GM19438 (cell line): ENCODE results near the gene CAMK2G.
"Not testable (repeated sequence)": the region's sequence is repeated elsewhere in the genome, so short reads cannot be mapped to it uniquely, and the experiment has no call there.

ENCODE experiments used
- ATAC-seq: cut with Tn5 transposase; IDR thresholded peaks from one replicate; pipeline ENCODE4 v1.9.1; 2021; ENCODE audit warnings: low read depth; ENCODE audit not compliant: unreplicated experiment

CAMK2G gene

GRCh38 chr10:73905256-73906020, 31.1 kb upstream of the CAMK2G start:
- ATAC-seq = no peak

GRCh38 chr10:73902351-73902750, 28.0 kb upstream of the CAMK2G start:
- ATAC-seq = no peak

GRCh38 chr10:73901261-73901660, 26.9 kb upstream of the CAMK2G start:
- no peak for ATAC-seq

- ATAC-seq = no peak
Measured at GRCh38 chr10:73900064-73900463, 25.7 kb upstream of the CAMK2G start.

GRCh38 chr10:73899423-73899822, 25.1 kb upstream of the CAMK2G start:
- ATAC-seq = no peak

- ATAC-seq = no peak
Measured at GRCh38 chr10:73898730-73899410, 24.5 kb upstream of the CAMK2G start.

- no peak for ATAC-seq
Measured at GRCh38 chr10:73897693-73898092, 23.3 kb upstream of the CAMK2G start.

- ATAC-seq = not testable (repeated sequence)
Measured at GRCh38 chr10:73895381-73895780, 21.0 kb upstream of the CAMK2G start.

GRCh38 chr10:73894245-73894971, 20.1 kb upstream of the CAMK2G start:
- no peak for ATAC-seq

GRCh38 chr10:73893426-73893825, 19.1 kb upstream of the CAMK2G start:
- no peak for ATAC-seq

GRCh38 chr10:73892310-73893030, 18.1 kb upstream of the CAMK2G start:
- ATAC-seq = no peak

GRCh38 chr10:73891540-73891939, 17.2 kb upstream of the CAMK2G start:
- ATAC-seq = no peak

GRCh38 chr10:73890830-73891229, 16.5 kb upstream of the CAMK2G start:
- not testable (repeated sequence) for ATAC-seq

GRCh38 chr10:73890261-73890660, 15.9 kb upstream of the CAMK2G start:
- ATAC-seq = no peak

- not testable (repeated sequence) for ATAC-seq
Measured at GRCh38 chr10:73889416-73889815, 15.1 kb upstream of the CAMK2G start.

GRCh38 chr10:73889014-73889413, 14.7 kb upstream of the CAMK2G start:
- no peak for ATAC-seq

- no peak for ATAC-seq
Measured at GRCh38 chr10:73888514-73888913, 14.2 kb upstream of the CAMK2G start.

- ATAC-seq = no peak
Measured at GRCh38 chr10:73887294-73888039, 13.1 kb upstream of the CAMK2G start.

GRCh38 chr10:73886661-73887293, 12.4 kb upstream of the CAMK2G start:
- no peak for ATAC-seq

GRCh38 chr10:73886085-73886529, 11.8 kb upstream of the CAMK2G start:
- peak; percentile 84 for ATAC-seq
